OCI-LY1 (cell line): Measurements from ENCODE around the gene LRFN2.

Experiments
- EZH2 ChIP-seq: fragments of 200-600 bp; sonication (generic), shearing (Covaris generic); IDR thresholded peaks from 2 replicates; pipeline ENCODE4 v1.8.0; 2017; ENCODE audit warnings: borderline replicate concordance, mixed run types, mild to moderate bottlenecking, antibody characterized with exemption, low read length, moderate library complexity, mixed read lengths
- TF ChIP-seq, protein P1 (sequence below): fragments of 200-600 bp; sonication (generic), shearing (Covaris generic); IDR thresholded peaks from 2 replicates; pipeline ENCODE4 v1.5.1; 2017; ENCODE audit warnings: mild to moderate bottlenecking, antibody characterized with exemption, low read length, moderate library complexity, mixed read lengths

DNA sequence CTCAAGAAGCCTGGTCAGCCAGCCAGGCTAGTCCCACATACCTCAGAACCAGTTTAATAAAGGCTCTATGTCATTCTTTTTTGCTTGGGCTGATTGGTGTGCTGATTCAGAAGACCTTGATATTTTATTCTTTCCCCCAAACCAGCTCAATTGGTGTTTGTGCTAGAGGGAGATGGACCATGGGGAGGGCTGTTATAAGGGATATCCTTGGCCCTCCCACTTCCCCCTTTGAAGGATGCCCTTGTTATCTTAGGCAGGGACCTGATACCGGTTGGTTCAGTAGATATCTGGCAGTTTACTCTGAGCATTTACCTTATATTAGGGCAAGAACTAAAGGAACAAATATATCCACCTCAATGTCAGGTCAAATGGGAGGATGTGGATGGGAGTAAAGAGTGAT lies 207.4 kb downstream of the LRFN2 start:
- TF ChIP-seq, protein P1, sequence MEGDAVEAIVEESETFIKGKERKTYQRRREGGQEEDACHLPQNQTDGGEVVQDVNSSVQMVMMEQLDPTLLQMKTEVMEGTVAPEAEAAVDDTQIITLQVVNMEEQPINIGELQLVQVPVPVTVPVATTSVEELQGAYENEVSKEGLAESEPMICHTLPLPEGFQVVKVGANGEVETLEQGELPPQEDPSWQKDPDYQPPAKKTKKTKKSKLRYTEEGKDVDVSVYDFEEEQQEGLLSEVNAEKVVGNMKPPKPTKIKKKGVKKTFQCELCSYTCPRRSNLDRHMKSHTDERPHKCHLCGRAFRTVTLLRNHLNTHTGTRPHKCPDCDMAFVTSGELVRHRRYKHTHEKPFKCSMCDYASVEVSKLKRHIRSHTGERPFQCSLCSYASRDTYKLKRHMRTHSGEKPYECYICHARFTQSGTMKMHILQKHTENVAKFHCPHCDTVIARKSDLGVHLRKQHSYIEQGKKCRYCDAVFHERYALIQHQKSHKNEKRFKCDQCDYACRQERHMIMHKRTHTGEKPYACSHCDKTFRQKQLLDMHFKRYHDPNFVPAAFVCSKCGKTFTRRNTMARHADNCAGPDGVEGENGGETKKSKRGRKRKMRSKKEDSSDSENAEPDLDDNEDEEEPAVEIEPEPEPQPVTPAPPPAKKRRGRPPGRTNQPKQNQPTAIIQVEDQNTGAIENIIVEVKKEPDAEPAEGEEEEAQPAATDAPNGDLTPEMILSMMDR: no peak
- no peak for TF ChIP-seq EZH2
